HepG2 (cell line): ENCODE results near the gene IPO5. TPM values are rescaled to one million over a fixed set of nuclear protein-coding genes. Genes with fewer than 3 reads are reported as not detected.

Experiments
- BORCS8-MEF2B ChIP-seq: sonication (generic); formaldehyde crosslinking; IDR thresholded peaks from 2 replicates; pipeline ENCODE4 v1.8.0; 2022; ENCODE audit warnings: mild to moderate bottlenecking, missing genetic modification reagents
- DMTF1 ChIP-seq: sonication (generic); formaldehyde crosslinking; IDR thresholded peaks from 2 replicates; pipeline ENCODE4 v1.4.0; 2020; ENCODE audit warnings: mild to moderate bottlenecking, missing genetic modification reagents
- FOXJ3 ChIP-seq: sonication (generic); formaldehyde crosslinking; IDR thresholded peaks from 2 replicates; pipeline ENCODE4 v1.4.0; 2020; ENCODE audit warnings: missing genetic modification reagents, mild to moderate bottlenecking, borderline replicate concordance
- GABPB1 ChIP-seq: IDR thresholded peaks from 2 replicates; pipeline ENCODE4 v1.6.1; 2016; ENCODE audit warnings: mild to moderate bottlenecking, missing genetic modification reagents, moderate library complexity, missing compliant biosample characterization
- HNRNPL ChIP-seq: fragments of 200-400 bp; formaldehyde crosslinking; IDR thresholded peaks from 2 replicates; pipeline ENCODE4 v1.6.1; 2017; ENCODE audit warnings: mild to moderate bottlenecking, low read depth, low read length
- HNRNPLL ChIP-seq: fragments of 200-400 bp; formaldehyde crosslinking; IDR thresholded peaks from 2 replicates; pipeline ENCODE4 v1.6.1; 2017; ENCODE audit warnings: mild to moderate bottlenecking, low read depth, low read length; ENCODE audit not compliant: poor library complexity, severe bottlenecking
- MTA3 ChIP-seq: sonication (generic); formaldehyde crosslinking; IDR thresholded peaks from 2 replicates; pipeline ENCODE4 v1.4.0; 2020; ENCODE audit warnings: missing genetic modification reagents
- NFE2L1 ChIP-seq: sonication (generic); formaldehyde crosslinking; IDR thresholded peaks from 2 replicates; pipeline ENCODE4 v1.4.0; 2020; ENCODE audit warnings: missing genetic modification reagents, mild to moderate bottlenecking, borderline replicate concordance
- SAFB2 ChIP-seq: sonication (generic); formaldehyde crosslinking; IDR thresholded peaks from 2 replicates; pipeline ENCODE4 v1.5.1; 2020; ENCODE audit warnings: missing genetic modification reagents, low read depth, mild to moderate bottlenecking, borderline replicate concordance
- SALL1 ChIP-seq: sonication (generic); formaldehyde crosslinking; IDR thresholded peaks from 2 replicates; pipeline ENCODE4 v1.8.0; 2022; ENCODE audit warnings: mild to moderate bottlenecking, missing genetic modification reagents
- SIN3A ChIP-seq: IDR thresholded peaks from 2 replicates; pipeline ENCODE4 v1.6.1; 2011; ENCODE audit warnings: low read depth, mild to moderate bottlenecking, control low read depth, low read length, borderline replicate concordance
- SPEN ChIP-seq: sonication (generic); formaldehyde crosslinking; IDR thresholded peaks from 2 replicates; pipeline ENCODE4 v1.5.1; 2020; ENCODE audit warnings: low read depth, mild to moderate bottlenecking, missing genetic modification reagents
- TBX2 ChIP-seq: sonication (generic); formaldehyde crosslinking; IDR thresholded peaks from 2 replicates; pipeline ENCODE4 v1.5.0; 2020; ENCODE audit warnings: missing genetic modification reagents, mild to moderate bottlenecking, borderline replicate concordance
- ZBTB20 ChIP-seq: sonication (generic); formaldehyde crosslinking; IDR thresholded peaks from 2 replicates; pipeline ENCODE4 v1.8.1; 2023; ENCODE audit warnings: missing genetic modification reagents, low read depth, mild to moderate bottlenecking, borderline replicate concordance
- ZBTB8A ChIP-seq: sonication (generic); formaldehyde crosslinking; IDR thresholded peaks from 2 replicates; pipeline ENCODE4 v1.4.0; 2020; ENCODE audit warnings: mild to moderate bottlenecking, low read depth, missing genetic modification reagents, borderline replicate concordance
- ZFAT ChIP-seq: sonication (generic); formaldehyde crosslinking; conservative IDR thresholded peaks from 2 replicates; pipeline ENCODE4 v1.8.1; 2023; ENCODE audit warnings: missing genetic modification reagents, inconsistent platforms
- ZFP91 ChIP-seq: sonication (generic); formaldehyde crosslinking; IDR thresholded peaks from 2 replicates; pipeline ENCODE4 v1.9.0; 2022; ENCODE audit warnings: missing genetic modification reagents, mild to moderate bottlenecking, borderline replicate concordance
- ZFX ChIP-seq: sonication (generic); formaldehyde crosslinking; IDR thresholded peaks from 2 replicates; pipeline ENCODE4 v1.4.0; 2020; ENCODE audit warnings: mild to moderate bottlenecking, low read depth, missing genetic modification reagents, moderate library complexity
- ZNF136 ChIP-seq: sonication (generic); formaldehyde crosslinking; IDR thresholded peaks from 2 replicates; pipeline ENCODE4 v1.8.1; 2022; ENCODE audit warnings: low read depth, mild to moderate bottlenecking, moderate library complexity, missing genetic modification reagents
- ZNF691 ChIP-seq: sonication (generic); formaldehyde crosslinking; IDR thresholded peaks from 2 replicates; pipeline ENCODE4 v1.4.0; 2020; ENCODE audit warnings: missing genetic modification reagents, low read depth, mild to moderate bottlenecking, borderline replicate concordance
- polyA plus RNA-seq, 8 experiments: library from polyadenylated mRNA; depleted of rRNA in 3 of 8; stranded (reverse) in 7 of 8; unstranded in 1 of 8; fragments of >200 nt; fragmentation: Illumina TruSeq in 4 of 8; extraction: Trizol in 4 of 8; gene quantifications; 2 replicates each; pipeline versions ENCODE4 v1.2.1 to v1.2.3, GENCODE V29; 2011 to 2016; ENCODE audit warnings: low read depth in 4 of 8, missing spikeins in 1 of 8, mixed read lengths in 1 of 8; ENCODE audit not compliant: insufficient read depth in 1 of 8
- total RNA-seq, 5 experiments: library from RNA; depleted of rRNA; stranded (reverse); fragments of >200 nt; fragmentation: Illumina TruSeq; extraction: Trizol; gene quantifications; 2 replicates each; pipeline ENCODE4 v1.2.3, GENCODE V29; 2016; ENCODE audit warnings: low read depth in 1 of 5
- TF ChIP-seq, protein P1 (sequence below): sonication (generic); formaldehyde crosslinking; IDR thresholded peaks from 2 replicates; pipeline ENCODE4 v1.5.0; 2020; ENCODE audit warnings: mild to moderate bottlenecking, missing genetic modification reagents, borderline replicate concordance

IPO5 gene
- total and polyA plus RNA-seq, 2 of the 13 experiments (the other 11 are each of a cell fraction or from before 2014, with no cell fraction given): 155 to 242 TPM

GRCh38 chr13:97975848-97976609 is 22.6 kb downstream of the IPO5 start (continued):
- TF ChIP-seq ZNF136 (CRISPR knock-in tag): no peak
- 0 out of 2 replicates have a peak, but pooled peaks have one; percentile 10 for TF ChIP-seq ZNF691 (CRISPR knock-in tag)
- TF ChIP-seq SIN3A: 0 out of 2 replicates have a peak, but pooled peaks have one; percentile 35
- peak; percentile 34; the same call in 1 of the 2 replicates for TF ChIP-seq SPEN (CRISPR knock-in tag)
- no peak for TF ChIP-seq ZBTB20 (CRISPR knock-in tag)
- TF ChIP-seq, protein P1, sequence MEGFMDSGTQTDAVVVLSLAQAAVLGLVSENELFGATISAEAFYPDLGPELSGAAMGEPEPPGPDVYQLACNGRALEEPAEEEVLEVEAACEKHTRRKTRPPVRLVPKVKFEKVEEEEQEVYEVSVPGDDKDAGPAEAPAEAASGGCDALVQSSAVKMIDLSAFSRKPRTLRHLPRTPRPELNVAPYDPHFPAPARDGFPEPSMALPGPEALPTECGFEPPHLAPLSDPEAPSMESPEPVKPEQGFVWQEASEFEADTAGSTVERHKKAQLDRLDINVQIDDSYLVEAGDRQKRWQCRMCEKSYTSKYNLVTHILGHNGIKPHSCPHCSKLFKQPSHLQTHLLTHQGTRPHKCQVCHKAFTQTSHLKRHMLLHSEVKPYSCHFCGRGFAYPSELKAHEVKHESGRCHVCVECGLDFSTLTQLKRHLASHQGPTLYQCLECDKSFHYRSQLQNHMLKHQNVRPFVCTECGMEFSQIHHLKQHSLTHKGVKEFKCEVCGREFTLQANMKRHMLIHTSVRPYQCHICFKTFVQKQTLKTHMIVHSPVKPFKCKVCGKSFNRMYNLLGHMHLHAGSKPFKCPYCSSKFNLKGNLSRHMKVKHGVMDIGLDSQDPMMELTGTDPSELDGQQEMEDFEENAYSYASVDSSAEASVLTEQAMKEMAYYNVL (CRISPR knock-in tag): 0 out of 2 replicates have a peak, but pooled peaks have one; percentile 39
- no peak for TF ChIP-seq DMTF1
- TF ChIP-seq TBX2 (CRISPR knock-in tag): peak; percentile 55
- TF ChIP-seq GABPB1 (CRISPR knock-in tag): peak; percentile 62; the same call in 1 of the 2 replicates
- peak; percentile 40; the same call in 1 of the 2 replicates for TF ChIP-seq ZFP91 (CRISPR knock-in tag)
- TF ChIP-seq SALL1 (CRISPR knock-in tag): no peak; the same call in none of the 2 replicates
- TF ChIP-seq ZBTB8A (CRISPR knock-in tag): no peak
- peak; percentile 25; the same call in 1 of the 2 replicates for TF ChIP-seq BORCS8-MEF2B
- peak; percentile 51; the same call in 1 of the 2 replicates for TF ChIP-seq SAFB2 (CRISPR knock-in tag)
- no peak for TF ChIP-seq MTA3 (CRISPR knock-in tag)
- no peak for TF ChIP-seq ZFAT (CRISPR knock-in tag)
- TF ChIP-seq NFE2L1 (CRISPR knock-in tag): no peak
- TF ChIP-seq HNRNPLL: peak; percentile 88
- TF ChIP-seq HNRNPL: no peak
- peak; percentile 88 for TF ChIP-seq ZFX (CRISPR knock-in tag)
- no peak for TF ChIP-seq FOXJ3 (CRISPR knock-in tag)
